ENCODE data around the gene TRPM4. TPM values are rescaled to one million over a fixed set of nuclear protein-coding genes. Genes with fewer than 3 reads are reported as not detected.
A peak's percentile ranks its signal among the peaks of the same experiment; 100 is the strongest.

Gene TRPM4
- total and polyA plus RNA-seq, 4 donors, result 8.1 to 31.2 (median 13.2) TPM

- no peak overlapping the region for H3K27ac ChIP-seq (ENCODE audit: low read depth in 1 of 2, low read length in 2 of 2)
- H3K27me3 ChIP-seq (ENCODE audit: control insufficient read depth in 4 of 4, insufficient read depth in 4 of 4, low read length in 3 of 4), result no peaks in the 10 kb centered on the region
- WGBS, result 41% methylated on average over 8 of the region's 8 CpGs
- no peaks in the 10 kb centered on the region for H3K9me3 ChIP-seq (ENCODE audit: control insufficient read depth in 4 of 4, low read length in 3 of 4)
- no peak overlapping the region for H3K4me3 ChIP-seq (ENCODE audit: low read depth in 1 of 3, low read length in 3 of 3)
- no peaks in the 10 kb centered on the region for H3K36me3 ChIP-seq (ENCODE audit: control insufficient read depth in 4 of 4, insufficient read depth in 3 of 4, low read depth in 1 of 4, low read length in 3 of 4)
- peak; percentile 42 for DNase-seq (ENCODE audit: low spot score)
- H3K4me1 ChIP-seq (ENCODE audit: control insufficient read depth in 4 of 4, insufficient read depth in 4 of 4, low read length in 3 of 4), result peaks cover 0 to 2% (median 0%) of the 10 kb centered on the region in 4 donors
- H3K9ac ChIP-seq (ENCODE audit: low read depth in 1 of 2, low read length in 2 of 2), result no peak overlapping the region
- TF ChIP-seq FOXA1 (IDR thresholded peaks at IDR 0.05) (no peak), ATF3 (IDR thresholded peaks at IDR 0.05) (no peak), TAF1 (conservative IDR thresholded peaks at IDR 0.05) (no peak), HNF4G (IDR thresholded peaks at IDR 0.05) (no peak), CTCF (IDR thresholded peaks at IDR 0.05; ENCODE audit: low read depth, low read length, missing input control) (peak; percentile 41), RAD21 (IDR thresholded peaks at IDR 0.05) (peak; percentile 67 to 79)
Measured at GRCh38 chr19:49224879-49225278, 67.3 kb downstream of the TRPM4 start.

GRCh38 chr19:49229416-49229815, 71.8 kb downstream of the TRPM4 start:
- Histone ChIP-seq H3K9me3 (ENCODE audit: control insufficient read depth in 4 of 4, low read length in 3 of 4) (no peaks in the 10 kb centered on the region), H3K27ac (ENCODE audit: low read depth in 1 of 2, low read length in 2 of 2) (no peak overlapping the region), H3K4me3 (ENCODE audit: low read depth in 1 of 3, low read length in 3 of 3) (no peak overlapping the region), H3K9ac (ENCODE audit: low read depth in 1 of 2, low read length in 2 of 2) (no peak overlapping the region), H3K27me3 (ENCODE audit: control insufficient read depth in 4 of 4, insufficient read depth in 4 of 4, low read length in 3 of 4) (no peaks in the 10 kb centered on the region), H3K4me1 (ENCODE audit: control insufficient read depth in 4 of 4, insufficient read depth in 4 of 4, low read length in 3 of 4) (peaks cover 0 to 2% (median 0%) of the 10 kb centered on the region in 4 donors), H3K36me3 (ENCODE audit: control insufficient read depth in 4 of 4, insufficient read depth in 3 of 4, low read depth in 1 of 4, low read length in 3 of 4) (no peaks in the 10 kb centered on the region)
- TF ChIP-seq RXRA (IDR thresholded peaks at IDR 0.05) (no peak), ZBTB33 (IDR thresholded peaks at IDR 0.05) (no peak), FOXA2 (IDR thresholded peaks at IDR 0.05) (no peak), HNF4A (conservative IDR thresholded peaks at IDR 0.05) (no peak), RAD21 (IDR thresholded peaks at IDR 0.05) (no peak), CTCF (IDR thresholded peaks at IDR 0.05; ENCODE audit: low read depth, low read length, missing input control) (no peak)
- 95% methylated on average over 3 of the region's 3 CpGs for WGBS
- DNase-seq (ENCODE audit: low spot score), result no peak

- Histone ChIP-seq H3K4me3 (ENCODE audit: low read depth in 1 of 3, low read length in 3 of 3) (no peak overlapping the region), H3K9ac (ENCODE audit: low read depth in 1 of 2, low read length in 2 of 2) (no peak overlapping the region), H3K27ac (ENCODE audit: low read depth in 1 of 2, low read length in 2 of 2) (no peak overlapping the region), H3K9me3 (ENCODE audit: control insufficient read depth in 4 of 4, low read length in 3 of 4) (no peaks in the 10 kb centered on the region), H3K27me3 (ENCODE audit: control insufficient read depth in 4 of 4, insufficient read depth in 4 of 4, low read length in 3 of 4) (no peaks in the 10 kb centered on the region), H3K4me1 (ENCODE audit: control insufficient read depth in 4 of 4, insufficient read depth in 4 of 4, low read length in 3 of 4) (no peaks in the 10 kb centered on the region), H3K36me3 (ENCODE audit: control insufficient read depth in 4 of 4, insufficient read depth in 3 of 4, low read depth in 1 of 4, low read length in 3 of 4) (no peaks in the 10 kb centered on the region)
- 92% methylated on average over 7 of the region's 7 CpGs for WGBS
- no peak for DNase-seq (ENCODE audit: low spot score)
- TF ChIP-seq ATF3 (IDR thresholded peaks at IDR 0.05) (no peak), FOXA1 (IDR thresholded peaks at IDR 0.05) (no peak), SP1 (IDR thresholded peaks at IDR 0.05) (no peak), RXRA (IDR thresholded peaks at IDR 0.05) (no peak), HNF4A (conservative IDR thresholded peaks at IDR 0.05) (no peak), JUND (IDR thresholded peaks at IDR 0.05) (no peak), YY1 (IDR thresholded peaks at IDR 0.05) (no peak), FOXA2 (IDR thresholded peaks at IDR 0.05) (no peak), MAX (IDR thresholded peaks at IDR 0.05) (no peak), CTCF (IDR thresholded peaks at IDR 0.05; ENCODE audit: low read depth, low read length, missing input control) (no peak), EGR1 (IDR thresholded peaks at IDR 0.05; ENCODE audit: low read depth in 2 of 2) (no peak)
Measured at GRCh38 chr19:49231389-49231788, 73.8 kb downstream of the TRPM4 start.

All from liver (tissue), 9 donors.